Stimulated activated CD8-positive, alpha-beta memory T cell treated with anti-CD3 and anti-CD28 coated beads, Interleukin-15, amount 100 ng/mL, for 24 hours (primary cell): ENCODE results near the gene SLAMF6.
"Not testable (repeated sequence)": the region's sequence is repeated elsewhere in the genome, so short reads cannot be mapped to it uniquely, and the experiment has no call there.

Experiments used
- DNase-seq: peaks from one replicate; pipeline ENCODE4 v3.0.0-alpha.2; 2020; ENCODE audit warnings: low read depth

Gene SLAMF6

GRCh38 chr1:160542303-160542945 lies 19.4 kb upstream of the SLAMF6 start:
- DNase-seq = no peak

- DNase-seq = no peak
These were observed 18.7 kb upstream of the SLAMF6 start for GRCh38 chr1:160541622-160542302.

GRCh38 chr1:160540859-160541233 lies 17.8 kb upstream of the SLAMF6 start:
- DNase-seq = no peak

GRCh38 chr1:160539990-160540858 lies 17.2 kb upstream of the SLAMF6 start:
- DNase-seq = no peak

GRCh38 chr1:160539684-160539989 lies 16.6 kb upstream of the SLAMF6 start:
- no peak for DNase-seq

GRCh38 chr1:160538985-160539651 lies 16.1 kb upstream of the SLAMF6 start:
- no peak for DNase-seq

- DNase-seq = no peak
These were observed 14.9 kb upstream of the SLAMF6 start for GRCh38 chr1:160537714-160538665.

- DNase-seq = no peak
These were observed 12.0 kb upstream of the SLAMF6 start for GRCh38 chr1:160534823-160535605.

GRCh38 chr1:160532557-160532813 lies 9.4 kb upstream of the SLAMF6 start:
- not testable (repeated sequence) for DNase-seq

- not testable (repeated sequence) for DNase-seq
These were observed 8.9 kb upstream of the SLAMF6 start for GRCh38 chr1:160531809-160532556.

GRCh38 chr1:160529401-160529952 lies 6.4 kb upstream of the SLAMF6 start:
- not testable (repeated sequence) for DNase-seq

GRCh38 chr1:160523789-160524188 lies 734 bp upstream of the SLAMF6 start:
- DNase-seq = not testable (repeated sequence)

GRCh38 chr1:160522136-160522535 lies 919 bp downstream of the SLAMF6 start:
- DNase-seq = no peak

- no peak for DNase-seq
These were observed 1.5 kb downstream of the SLAMF6 start for GRCh38 chr1:160521554-160521953.

GRCh38 chr1:160520999-160521398 lies 2.1 kb downstream of the SLAMF6 start:
- no peak for DNase-seq

- no peak for DNase-seq
These were observed 2.5 kb downstream of the SLAMF6 start for GRCh38 chr1:160520582-160520981.

- DNase-seq = no peak
These were observed 3.2 kb downstream of the SLAMF6 start for GRCh38 chr1:160519642-160520435.

- not testable (repeated sequence) for DNase-seq
These were observed 5.5 kb downstream of the SLAMF6 start for GRCh38 chr1:160517519-160517918.

GRCh38 chr1:160515908-160516307 lies 7.1 kb downstream of the SLAMF6 start:
- DNase-seq = not testable (repeated sequence)
